Placental pericyte (primary cell): ENCODE data around the gene ALOX5. TPM values are rescaled to one million over a fixed set of nuclear protein-coding genes. Genes with fewer than 3 reads are reported as not detected.

Source experiments
- total RNA-seq: library from RNA; depleted of rRNA; stranded (reverse); fragments of >200 nt; gene quantifications from 2 replicates; pipeline ENCODE4 v1.2.3, GENCODE V29; 2012

Gene ALOX5
- total RNA-seq: under 0.01 TPM in 1 of 2 replicates, not detected in the other

GRCh38 chr10:45373576-45374349 is at the start of gene ALOX5:
ALOX5 (plus strand) TSS chr10:45374216; CDS start chr10:45374280, 64 bp downstream.

Other genes starting within 250 kb of the ALOX5 start
- under 0.01 TPM in 1 of 2 replicates, not detected in the other for gene OR13A1, start 58.6 kb upstream of the ALOX5 start, total RNA-seq